CD4-positive, alpha-beta T cell treated with Interleukin-21 for 1 hour (primary cell): Measurements from ENCODE around the gene DHRS1.
"Not testable (repeated sequence)": the region's sequence is repeated elsewhere in the genome, so short reads cannot be mapped to it uniquely, and the experiment has no call there.

Source experiments
- DNase-seq: peaks from one replicate; pipeline ENCODE4 v3.0.0-alpha.2; 2020

DHRS1 gene

GRCh38 chr14:24299255-24300191 is at the start of gene DHRS1, which contains the start of gene NOP9:
Gene DHRS1 (minus strand): TSS chr14:24299780. CDS start chr14:24299106, 674 bp downstream.
Gene NOP9 (plus strand): TSS chr14:24299850. CDS start chr14:24299955, 105 bp downstream.
- DNase-seq: peak; percentile 91

GRCh38 chr14:24348186-24348585 is 48.6 kb upstream of the DHRS1 start:
- no peak for DNase-seq

- no peak for DNase-seq
These were observed 47.6 kb upstream of the DHRS1 start for GRCh38 chr14:24347134-24347533.

GRCh38 chr14:24343795-24344660 is 44.4 kb upstream of the DHRS1 start:
- no peak for DNase-seq

- DNase-seq: no peak
These were observed 43.3 kb upstream of the DHRS1 start for GRCh38 chr14:24342889-24343288.

- DNase-seq: no peak
These were observed 41.0 kb upstream of the DHRS1 start for GRCh38 chr14:24340606-24341005.

GRCh38 chr14:24339284-24340151 is 39.9 kb upstream of the DHRS1 start, which contains the start of gene RIPK3:
Gene RIPK3 (minus strand): TSS chr14:24339991. CDS start chr14:24339826, 165 bp downstream.
- DNase-seq: peak; percentile 70

- DNase-seq: no peak
These were observed 39.3 kb upstream of the DHRS1 start for GRCh38 chr14:24338843-24339242.

- no peak for DNase-seq
These were observed 38.2 kb upstream of the DHRS1 start for GRCh38 chr14:24337824-24338175.

- DNase-seq: no peak
These were observed 37.7 kb upstream of the DHRS1 start for GRCh38 chr14:24337144-24337823.

GRCh38 chr14:24335461-24336171 is 36.0 kb upstream of the DHRS1 start:
- DNase-seq: no peak

GRCh38 chr14:24334431-24335291 is 35.1 kb upstream of the DHRS1 start, which contains the start of gene ADCY4:
Gene ADCY4 (minus strand): TSS chr14:24335071. CDS start chr14:24334652, 419 bp downstream.
- DNase-seq: no peak

- DNase-seq: peak; percentile 93
These were observed 32.9 kb upstream of the DHRS1 start for GRCh38 chr14:24332268-24332993.

- DNase-seq: no peak
These were observed 32.2 kb upstream of the DHRS1 start for GRCh38 chr14:24331731-24332267.

- no peak for DNase-seq
These were observed 31.5 kb upstream of the DHRS1 start for GRCh38 chr14:24330973-24331674.

- DNase-seq: peak; percentile 78
These were observed 30.2 kb upstream of the DHRS1 start for GRCh38 chr14:24329736-24330135.

- no peak for DNase-seq
These were observed 29.6 kb upstream of the DHRS1 start for GRCh38 chr14:24329073-24329663.

- not testable (repeated sequence) for DNase-seq
These were observed 28.3 kb upstream of the DHRS1 start for GRCh38 chr14:24327914-24328313.
